ENCODE data around the gene CNTNAP2.

The CNTNAP2 gene

DNA sequence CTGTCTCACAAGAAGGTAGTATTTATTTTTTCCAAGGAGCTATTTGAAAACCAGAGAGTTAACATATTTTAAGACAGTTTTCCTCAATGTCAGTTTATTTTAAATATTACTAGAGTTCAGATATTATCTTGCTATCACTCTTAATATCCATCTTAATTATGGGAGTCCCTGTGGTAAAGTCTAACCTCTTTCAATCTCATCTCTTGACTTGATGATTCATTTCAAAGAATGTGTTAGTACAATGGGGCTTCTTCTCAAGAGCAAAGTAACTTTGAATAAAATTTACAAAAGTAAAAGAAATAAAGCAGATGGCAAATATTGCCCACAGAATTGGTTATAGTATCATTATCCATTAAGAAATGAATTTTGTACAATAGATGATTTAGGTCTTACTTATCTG, 1742.9 kb downstream of the CNTNAP2 start:
- no peak overlapping the region for H3K4me3 ChIP-seq (ENCODE audit: low read depth, low read length)
- no peak for TF ChIP-seq CTCF (conservative IDR thresholded peaks at IDR 0.05; ENCODE audit: low read depth, low read length)
- no peak for DNase-seq (ENCODE audit: low read depth)

DNA sequence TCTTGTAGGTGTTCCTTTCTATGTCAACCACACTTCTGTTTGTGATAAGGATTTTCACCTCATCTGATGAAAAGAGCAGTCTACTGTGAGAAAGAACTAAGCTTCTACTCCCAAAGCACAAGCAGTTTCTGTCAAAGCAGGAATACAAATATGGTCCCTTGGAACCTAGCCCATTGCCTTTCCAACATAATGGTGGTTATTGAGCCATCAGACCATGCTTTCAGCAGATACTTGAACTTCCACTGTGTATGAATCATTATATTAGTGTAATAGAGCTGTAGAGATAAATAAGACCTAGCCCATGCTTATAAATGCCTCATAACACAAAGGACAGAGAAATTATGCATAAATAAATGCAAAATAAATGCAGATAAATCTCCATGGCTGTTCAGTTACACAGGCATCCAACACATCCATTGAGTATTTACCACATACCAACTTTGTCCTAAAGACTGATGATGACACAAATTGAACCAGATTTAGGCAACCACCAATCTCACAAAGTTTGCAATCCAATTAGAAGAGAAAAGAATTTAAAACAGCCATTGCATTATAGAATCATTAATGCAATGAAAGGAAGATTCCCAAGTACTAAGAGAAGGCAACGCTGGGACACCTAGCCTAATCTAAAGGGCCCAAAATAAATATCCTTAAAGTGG, 1744.6 kb downstream of the CNTNAP2 start:
- H3K4me3 ChIP-seq (ENCODE audit: low read depth, low read length) = no peak overlapping the region
- no peak for TF ChIP-seq CTCF (conservative IDR thresholded peaks at IDR 0.05; ENCODE audit: low read depth, low read length)
- DNase-seq (ENCODE audit: low read depth) = peak; percentile 1

GRCh38 chr7:147861945-147862344, 1745.3 kb downstream of the CNTNAP2 start:
- H3K4me3 ChIP-seq (ENCODE audit: low read depth, low read length) = no peak overlapping the region
- no peak for DNase-seq (ENCODE audit: low read depth)

DNA sequence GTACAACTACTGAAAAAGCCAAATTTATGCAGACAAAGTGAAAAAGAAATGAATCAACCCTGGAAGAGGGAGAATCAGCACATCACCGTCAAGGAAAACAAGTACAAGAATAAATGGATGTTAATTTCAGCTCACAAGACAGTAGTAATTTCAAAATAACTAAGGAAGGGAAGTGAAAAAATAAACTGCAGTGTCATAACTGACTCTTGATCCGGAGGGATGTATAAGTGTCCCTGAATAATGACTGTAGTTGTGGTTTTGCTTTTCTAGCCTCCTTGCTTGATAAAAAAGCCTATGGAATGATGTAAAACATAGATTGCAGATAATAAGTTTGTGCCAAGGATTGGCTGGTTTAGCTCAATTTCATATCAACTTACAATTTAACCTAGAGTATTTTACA, 1752.9 kb downstream of the CNTNAP2 start:
- no peak for DNase-seq (ENCODE audit: low read depth)
- no peak for TF ChIP-seq CTCF (conservative IDR thresholded peaks at IDR 0.05; ENCODE audit: low read depth, low read length)

More at GRCh38 chr7:147861945-147862344, 1745.3 kb downstream of the CNTNAP2 start:
- TF ChIP-seq CTCF (conservative IDR thresholded peaks at IDR 0.05; ENCODE audit: low read depth, low read length) = no peak

DNA sequence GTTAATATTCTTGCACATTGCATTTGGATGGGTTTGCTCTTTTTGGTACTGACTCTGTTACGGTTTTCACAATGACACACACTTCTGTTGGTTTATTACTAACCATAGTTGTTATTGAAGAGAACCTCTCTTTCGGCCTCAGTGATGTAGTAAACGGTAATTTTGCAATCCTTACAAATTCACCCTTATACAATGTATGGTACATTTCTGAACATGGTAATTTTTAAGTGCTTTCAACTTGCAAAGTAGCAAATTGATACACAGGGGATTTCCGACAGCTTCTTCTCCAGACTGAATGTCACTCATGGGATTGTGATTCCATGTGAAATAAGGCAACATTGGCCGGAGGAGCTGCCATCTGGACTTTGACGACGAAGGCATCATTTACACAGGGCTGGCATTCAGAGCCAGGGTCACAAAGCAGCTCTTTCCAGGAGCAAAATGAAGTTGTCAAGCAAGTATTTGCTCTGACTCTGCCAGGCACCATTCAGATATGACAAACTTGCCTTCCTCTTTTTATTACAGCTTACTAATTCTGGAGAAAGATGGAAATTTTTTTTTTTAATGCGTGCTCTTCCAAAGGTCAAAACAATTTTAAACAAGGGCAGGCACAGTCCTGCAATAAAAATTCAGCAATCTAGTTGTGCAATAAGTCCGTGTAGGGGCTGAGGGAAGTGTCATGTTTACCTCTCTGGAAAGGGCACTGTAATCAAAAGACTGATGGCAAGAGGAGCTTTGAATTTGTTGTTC, 1762.5 kb downstream of the CNTNAP2 start:
- H3K4me3 ChIP-seq (ENCODE audit: low read depth, low read length) = no peak overlapping the region
- DNase-seq (ENCODE audit: low read depth) = no peak
- TF ChIP-seq CTCF (conservative IDR thresholded peaks at IDR 0.05; ENCODE audit: low read depth, low read length) = no peak

More for the DNA sequence above, 1752.9 kb downstream of the CNTNAP2 start:
- no peak overlapping the region for H3K4me3 ChIP-seq (ENCODE audit: low read depth, low read length)

GRCh38 chr7:147885869-147886268, 1769.3 kb downstream of the CNTNAP2 start:
- TF ChIP-seq CTCF (conservative IDR thresholded peaks at IDR 0.05; ENCODE audit: low read depth, low read length) = no peak
- no peak overlapping the region for H3K4me3 ChIP-seq (ENCODE audit: low read depth, low read length)
- no peak for DNase-seq (ENCODE audit: low read depth)

All from choroid plexus epithelial cell (primary cell).